NCI-H69 (cell line): Measurements from ENCODE around the gene RFX8.
"Not testable (repeated sequence)": the region's sequence is repeated elsewhere in the genome, so short reads cannot be mapped to it uniquely, and the experiment has no call there.

Source experiments
- DNase-seq: peaks from one replicate; lab custom pipeline; 2025; lab: John Stamatoyannopoulos, UW

The RFX8 gene

DNA sequence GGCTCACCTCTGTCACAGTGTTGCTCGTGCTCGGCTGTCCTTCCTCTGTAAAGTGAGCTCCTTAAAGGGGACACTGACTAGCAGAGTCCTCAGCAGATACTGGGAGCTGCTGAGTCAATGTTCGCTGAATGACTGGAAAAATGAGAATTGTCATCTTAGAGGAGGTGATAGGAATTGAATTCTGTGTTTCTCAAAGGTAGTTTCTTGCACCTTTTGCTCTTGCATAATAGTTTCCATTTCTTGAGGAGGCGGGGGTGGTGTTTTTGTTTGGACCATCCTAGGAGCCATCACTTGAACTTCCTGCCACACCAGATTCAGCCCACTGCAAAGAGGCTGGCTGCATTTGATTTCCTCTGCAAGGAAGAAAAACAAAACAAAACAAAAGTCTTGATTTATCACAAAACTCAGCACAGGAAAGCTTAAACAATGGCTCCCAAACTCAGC, 11.4 kb upstream of the RFX8 start:
- DNase-seq: no peak

DNA sequence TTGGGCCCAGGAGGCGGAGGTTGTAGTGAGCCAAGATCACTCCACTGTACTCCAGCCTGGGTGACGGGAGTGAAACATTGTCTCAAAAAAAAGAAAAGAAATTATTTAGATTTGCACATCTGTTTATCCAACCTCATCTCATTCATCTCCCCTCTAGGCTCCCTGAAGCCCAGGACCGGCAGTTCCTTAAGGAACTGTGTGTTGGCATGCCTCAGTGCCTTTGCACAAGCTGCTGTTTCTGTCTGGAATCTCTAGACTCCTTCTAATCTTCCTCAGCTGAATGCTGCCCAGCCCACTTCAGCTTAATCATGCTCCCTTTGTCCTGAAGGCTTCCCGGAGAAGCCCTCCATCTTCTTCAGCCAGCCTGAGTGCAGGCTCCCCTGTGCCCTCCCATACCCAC, 10.9 kb upstream of the RFX8 start:
- no peak for DNase-seq

DNA sequence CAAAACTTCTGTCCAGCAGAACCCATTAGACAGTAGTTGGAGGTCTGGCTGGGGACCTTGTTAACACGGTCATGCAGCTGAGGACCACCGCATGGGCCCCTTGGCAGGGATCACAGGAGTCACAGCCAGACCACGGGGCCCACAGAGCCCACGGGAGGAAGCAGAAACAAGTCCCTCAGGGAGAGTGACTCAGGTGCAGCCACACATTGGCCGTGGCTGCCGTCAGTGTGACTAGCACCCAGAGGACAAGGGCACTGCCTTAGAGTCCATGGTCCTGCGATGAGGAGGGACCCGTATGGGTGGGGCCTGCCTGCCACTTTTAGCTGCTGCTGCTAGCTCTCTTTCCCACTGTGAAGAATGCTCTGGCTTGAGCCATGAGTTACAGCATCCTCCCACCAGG, 5.9 kb upstream of the RFX8 start:
- DNase-seq: no peak

DNA sequence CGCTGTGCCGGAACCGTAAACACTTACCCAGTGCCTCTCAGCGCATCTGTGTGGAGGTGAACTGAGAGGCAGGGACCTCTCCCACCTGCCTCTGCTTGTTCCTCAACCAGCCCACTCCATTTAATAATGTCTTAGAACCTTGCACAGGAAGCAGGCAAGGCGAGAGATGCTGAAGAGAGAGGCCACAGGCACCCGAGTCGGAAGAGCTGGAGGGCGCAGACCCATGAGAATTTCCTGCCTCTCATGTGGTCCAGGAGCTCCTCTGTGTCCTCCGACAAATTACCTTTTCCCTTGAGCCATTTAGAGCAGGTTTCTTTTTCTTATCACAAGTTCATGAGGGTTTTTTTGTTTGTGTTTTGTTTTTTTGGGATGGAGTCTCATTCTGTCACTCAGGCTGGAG, 4.9 kb upstream of the RFX8 start:
- DNase-seq: no peak

DNA sequence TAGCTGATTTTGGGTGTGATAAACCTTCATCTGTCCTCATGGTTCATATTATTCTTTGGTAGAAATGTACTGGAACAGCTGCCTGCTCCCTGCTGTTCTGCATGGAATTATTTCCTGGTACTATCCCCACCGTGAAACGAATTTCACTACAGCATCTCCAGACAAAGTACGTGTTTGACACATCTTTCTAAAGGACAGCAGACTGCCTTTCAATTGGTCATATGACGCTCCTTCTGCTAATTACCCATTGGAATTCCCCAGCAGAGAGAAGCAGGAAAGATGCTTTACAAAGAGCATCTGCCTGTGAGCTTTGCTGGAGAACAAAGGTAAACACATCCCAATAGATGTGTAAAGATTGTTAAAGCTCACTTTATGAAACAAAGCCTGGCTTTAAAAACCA, 4.4 kb upstream of the RFX8 start:
- DNase-seq: peak; percentile 17

DNA sequence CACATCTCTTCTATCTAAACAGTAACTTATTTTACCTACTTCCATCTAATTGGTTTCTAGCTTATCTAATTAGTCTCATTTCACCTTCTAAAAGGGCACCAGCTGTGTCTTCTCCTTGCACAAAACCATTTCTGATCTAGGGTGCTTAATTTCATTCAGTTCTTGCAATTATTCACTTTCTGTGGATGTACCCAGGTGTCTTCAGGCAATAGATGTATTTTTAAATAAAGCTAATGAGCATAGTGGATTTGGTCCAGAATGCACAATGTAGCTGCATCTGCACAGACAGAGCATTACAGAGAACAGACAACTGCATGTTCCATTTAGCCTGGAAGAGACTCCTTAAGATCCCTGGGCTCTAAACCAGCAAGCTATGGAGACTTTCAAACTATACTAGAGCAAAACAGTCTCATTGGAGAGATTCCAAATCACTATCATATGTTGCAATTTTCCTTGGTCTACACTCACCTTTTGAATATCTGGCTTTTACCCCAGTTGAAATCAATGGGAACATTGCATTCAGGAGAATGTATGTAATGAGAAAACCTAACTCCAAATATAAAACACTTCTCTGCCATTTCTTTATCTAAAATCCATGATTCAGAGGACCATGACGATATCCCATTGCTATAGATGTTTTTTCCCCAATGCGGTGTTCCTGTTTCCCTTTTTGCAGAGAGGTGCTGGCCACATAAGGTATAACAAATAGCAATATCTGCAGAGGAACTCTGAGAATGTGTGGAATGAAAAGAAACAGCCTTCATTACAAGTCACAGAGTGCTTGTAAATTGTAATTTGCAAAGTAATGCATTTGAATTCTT, 3.5 kb upstream of the RFX8 start:
- DNase-seq: no peak

DNA sequence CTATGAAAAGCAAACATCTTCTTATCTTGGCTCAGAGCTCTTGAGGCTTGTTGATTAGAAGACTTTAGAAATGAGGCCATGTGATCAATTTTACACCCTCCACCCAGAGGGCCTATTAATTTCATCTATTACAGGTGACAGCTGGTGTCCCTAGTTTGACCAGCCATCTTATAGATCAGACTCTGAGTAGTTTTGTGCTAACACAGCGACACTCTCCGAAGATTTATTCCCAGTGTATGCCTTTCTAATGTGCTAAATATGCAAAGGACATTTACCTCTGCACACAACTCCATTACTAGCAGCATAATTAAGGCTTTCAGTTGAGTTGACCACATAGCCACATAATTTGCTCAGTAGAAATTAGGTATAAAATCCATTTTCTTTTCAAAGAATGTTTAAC, 2.6 kb upstream of the RFX8 start:
- DNase-seq: no peak

DNA sequence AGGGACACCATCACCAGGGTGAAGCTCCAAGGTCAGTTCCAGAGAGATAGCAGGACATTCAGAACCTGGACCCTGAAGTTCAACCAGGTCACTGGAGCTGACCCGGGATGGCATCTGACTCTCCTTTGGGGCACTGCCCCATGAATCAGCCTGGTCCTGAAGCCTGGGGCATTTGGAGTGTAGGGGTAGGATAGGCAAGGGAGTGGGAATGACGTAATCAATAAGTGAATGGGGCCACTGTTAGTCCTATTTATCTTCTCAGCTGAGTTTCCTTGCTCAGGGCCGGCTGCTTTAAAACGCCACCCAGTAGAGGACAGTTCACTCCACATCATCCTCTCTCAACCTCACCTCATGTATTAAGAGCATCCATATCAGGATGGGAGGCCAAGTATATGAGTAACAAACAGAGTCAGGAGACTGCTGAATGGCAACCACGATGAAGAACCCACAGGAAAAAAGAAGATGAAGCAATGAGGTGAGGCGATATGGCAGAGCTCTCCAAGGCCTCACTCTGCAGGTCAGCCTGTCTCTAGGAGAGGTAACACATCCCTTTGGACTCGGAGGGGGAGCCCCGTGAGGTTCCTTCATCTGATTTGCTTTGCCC, 1.8 kb upstream of the RFX8 start:
- DNase-seq: no peak

DNA sequence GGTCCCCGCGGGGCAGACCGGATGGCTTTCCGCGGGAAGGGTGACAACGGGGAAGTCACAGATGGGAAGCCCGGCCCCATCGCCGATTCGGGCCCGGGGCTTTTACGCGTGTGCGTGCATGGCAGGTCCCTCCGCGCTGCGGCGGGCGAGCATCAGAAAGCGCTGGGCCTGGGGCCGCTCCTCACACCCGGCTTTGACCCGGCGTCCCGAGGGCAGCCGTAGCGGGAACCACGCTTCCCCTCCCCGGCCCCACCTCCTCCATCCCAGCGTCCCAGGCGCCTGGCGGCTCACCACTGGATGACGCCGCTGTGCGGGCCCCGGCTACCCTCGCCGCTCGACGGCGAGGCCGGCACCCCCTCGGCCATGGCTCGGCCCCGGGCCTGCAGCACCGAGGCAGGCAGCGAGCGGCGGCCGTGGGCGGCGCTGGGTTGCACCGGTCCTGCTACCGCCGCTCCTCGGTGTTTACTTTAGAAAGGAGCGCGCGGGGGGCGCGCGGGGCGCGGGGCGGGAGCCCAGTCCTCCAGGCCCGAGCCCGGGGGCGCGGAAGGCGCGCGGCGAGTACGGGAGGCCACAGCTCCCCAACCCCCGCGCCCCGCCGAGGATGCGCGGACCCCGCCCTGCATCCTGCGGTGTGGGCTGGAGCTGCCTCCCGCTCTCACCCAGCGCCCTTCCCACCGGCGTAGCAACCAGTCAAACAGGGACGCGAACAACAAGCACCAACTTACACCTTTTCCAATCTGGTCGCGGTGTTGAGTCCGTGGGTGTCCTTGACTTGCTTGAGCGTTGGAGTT, 806 bp downstream of the RFX8 start:
- peak; percentile 31 for DNase-seq

DNA sequence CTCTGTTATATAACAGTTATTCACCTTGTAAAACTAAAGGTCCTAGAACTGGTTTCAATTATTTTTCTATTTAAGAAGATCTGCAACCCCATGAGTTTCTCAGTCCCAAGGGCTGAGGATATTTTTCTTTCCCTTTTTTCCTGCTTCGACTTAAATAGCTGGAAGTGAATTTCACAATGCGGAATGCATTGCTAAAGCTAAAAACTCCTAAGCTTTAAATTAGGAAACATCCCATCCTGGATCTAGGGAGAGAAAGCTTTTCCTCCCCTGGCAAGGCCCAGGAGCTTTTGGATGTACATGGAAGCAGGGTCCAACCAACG, 1.4 kb downstream of the RFX8 start:
- no peak for DNase-seq

DNA sequence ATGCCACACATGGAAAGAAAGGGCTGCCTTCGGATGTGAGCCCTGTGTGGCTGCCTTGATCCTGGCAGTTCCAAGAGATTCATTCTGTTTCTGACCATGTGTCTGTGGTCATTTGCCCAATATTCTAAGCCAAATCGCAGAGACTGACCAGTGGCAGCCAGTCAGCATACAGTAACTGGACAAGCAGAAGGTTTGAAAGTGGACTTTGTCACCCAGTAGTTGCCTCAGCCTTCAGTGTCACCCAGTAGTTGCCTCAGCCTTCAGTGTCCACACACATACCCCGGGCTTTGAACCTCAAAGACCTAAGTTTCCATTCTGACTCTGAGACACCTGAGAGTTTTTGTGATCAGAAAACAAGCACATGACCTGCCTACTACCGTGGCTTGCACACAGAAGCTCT, 5.0 kb downstream of the RFX8 start:
- DNase-seq: no peak

DNA sequence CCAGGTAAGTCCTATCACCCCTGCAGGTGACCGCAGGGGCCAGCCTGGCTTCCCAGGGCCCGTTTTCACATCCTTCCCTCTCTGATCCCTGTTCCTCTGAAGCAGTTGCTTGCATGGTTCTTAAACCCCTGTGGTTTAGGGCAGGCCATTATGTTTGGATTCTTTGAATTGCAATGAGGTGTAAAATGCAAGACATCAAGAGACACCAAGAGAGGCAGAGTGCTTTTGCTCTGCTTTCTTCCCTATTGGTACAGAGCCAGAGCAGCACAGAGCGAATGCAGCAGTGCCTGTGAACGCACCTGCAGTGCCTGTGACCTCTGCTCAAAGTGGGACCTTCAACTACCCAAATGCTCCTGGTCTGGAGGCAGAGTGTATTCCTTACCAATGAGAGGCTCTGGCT, 7.6 kb downstream of the RFX8 start:
- no peak for DNase-seq

DNA sequence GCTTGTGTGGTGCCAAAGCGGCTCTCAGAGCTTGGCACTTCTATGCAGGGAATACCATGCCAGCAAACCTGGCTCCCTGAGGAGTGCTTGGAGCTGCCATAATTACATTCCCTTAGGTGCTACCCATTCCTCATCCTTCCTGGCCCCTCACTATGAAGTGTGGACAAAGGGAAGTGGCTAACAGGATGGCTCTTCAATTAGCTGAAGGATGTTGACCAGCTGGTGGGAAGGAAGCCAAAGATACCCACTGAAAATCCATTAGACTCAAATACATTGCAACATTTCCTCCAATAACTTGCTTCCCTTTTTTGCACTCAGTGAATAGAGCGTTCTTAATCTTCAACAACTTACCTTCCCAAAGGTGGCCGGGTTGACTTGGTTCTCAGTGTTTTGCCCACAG, 8.5 kb downstream of the RFX8 start:
- no peak for DNase-seq

DNA sequence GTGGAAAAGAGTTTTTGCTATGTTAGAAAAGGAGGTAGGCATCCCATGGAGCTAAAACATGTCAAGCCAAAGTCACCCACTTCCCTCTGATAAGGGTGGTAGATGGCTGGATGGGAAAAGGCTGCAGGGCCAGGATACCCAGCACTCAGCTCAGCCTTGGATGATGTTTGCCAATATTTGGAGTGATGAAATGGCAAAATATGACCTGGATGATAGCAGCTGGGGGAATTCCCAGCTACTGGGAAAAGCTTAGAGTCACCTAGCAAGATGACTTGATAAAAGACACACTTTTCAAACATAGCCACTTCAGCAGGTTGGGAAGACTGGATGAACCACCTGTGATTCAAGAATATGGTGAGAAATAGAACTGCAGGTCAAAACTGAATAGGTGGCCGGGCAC, 10.1 kb downstream of the RFX8 start:
- DNase-seq: no peak

DNA sequence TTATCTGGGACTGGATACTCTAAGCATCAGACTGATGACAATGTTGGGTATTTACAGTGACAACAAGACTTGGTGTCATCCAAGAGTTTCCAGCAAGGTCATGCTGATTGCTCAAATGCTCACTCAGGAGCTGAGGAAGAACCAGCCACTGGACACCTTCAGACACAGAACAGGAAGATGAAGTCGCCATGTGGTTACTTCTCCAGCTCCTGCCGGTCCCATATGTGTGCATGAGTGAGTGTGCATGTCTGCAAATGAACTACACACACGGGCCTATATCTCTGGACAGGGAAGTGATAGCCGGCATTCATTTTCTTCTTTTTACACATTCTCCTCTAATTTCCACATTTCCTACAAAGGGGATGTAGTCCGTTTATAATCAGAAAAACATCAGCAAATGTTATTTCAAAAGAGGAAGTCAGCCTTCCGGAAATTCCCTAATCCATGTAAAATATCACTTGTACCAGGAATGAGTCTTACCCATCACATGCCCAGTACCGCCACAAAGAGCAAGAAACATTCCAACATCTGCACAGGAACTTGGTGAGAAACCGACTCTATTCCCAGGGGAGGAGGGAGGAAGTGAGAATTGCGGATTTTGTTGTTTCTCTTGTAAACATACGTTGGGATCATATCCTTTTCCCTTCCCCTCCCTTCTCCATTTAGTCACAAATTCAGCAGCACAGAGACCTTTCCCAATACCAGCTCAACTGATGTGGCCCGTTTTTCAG, 10.8 kb downstream of the RFX8 start:
- DNase-seq: no peak

DNA sequence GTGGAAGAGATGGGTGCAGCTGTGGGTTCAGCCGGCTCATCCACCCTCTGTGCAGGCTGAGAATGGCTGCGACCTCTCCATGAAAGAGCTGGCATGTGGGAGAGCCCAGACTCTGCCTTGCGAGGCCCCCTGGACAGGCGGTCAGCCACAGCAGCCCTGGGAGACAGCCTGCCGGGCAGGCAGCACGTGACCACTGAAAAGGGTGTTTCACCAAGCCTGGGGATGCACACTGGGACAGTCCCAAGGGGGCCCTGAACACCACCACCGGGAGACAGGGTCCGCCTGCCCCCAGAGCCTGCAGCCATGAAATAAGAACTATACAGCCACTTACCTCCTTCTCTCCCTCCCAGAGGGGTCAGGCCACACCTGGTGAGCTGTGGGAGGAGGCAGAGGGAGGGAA, 11.5 kb downstream of the RFX8 start:
- DNase-seq: no peak

DNA sequence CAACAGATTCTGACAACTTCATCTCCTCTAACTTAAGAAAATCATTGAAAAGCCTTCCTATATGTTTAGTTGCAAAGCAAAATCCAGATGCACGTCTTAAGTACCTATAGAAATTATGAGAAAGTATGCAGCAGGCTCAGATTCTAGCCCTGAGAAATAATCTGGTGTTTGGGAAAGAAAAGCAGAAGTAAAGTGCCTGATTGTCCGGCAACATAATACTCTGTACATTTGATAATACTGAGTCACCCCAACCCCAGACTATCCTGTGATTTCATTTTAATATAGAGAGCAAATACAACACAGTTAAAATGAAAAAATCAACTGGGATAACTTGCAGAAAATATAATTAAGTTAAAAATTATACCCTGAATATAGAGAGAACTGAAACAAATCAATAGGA, 13.5 kb downstream of the RFX8 start:
- no peak for DNase-seq

DNA sequence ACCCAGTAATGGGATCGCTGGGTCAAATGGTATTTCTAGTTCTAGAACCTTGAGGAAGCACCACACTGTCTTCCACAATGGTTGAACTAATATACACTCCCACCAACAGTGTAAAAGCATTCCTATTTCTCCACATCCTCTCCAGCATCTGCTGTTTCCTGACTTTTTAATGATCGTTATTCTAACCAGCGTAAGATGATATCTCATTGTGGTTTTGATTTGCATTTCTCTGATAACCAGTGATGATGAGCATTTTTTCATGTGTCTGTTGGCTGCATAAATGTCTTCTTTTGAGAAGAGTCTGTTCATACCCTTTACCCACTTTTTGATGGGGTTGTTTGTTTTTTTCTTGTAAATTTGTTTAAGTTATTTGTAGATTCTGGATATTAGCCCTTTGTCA, 20.5 kb downstream of the RFX8 start:
- not testable (repeated sequence) for DNase-seq

DNA sequence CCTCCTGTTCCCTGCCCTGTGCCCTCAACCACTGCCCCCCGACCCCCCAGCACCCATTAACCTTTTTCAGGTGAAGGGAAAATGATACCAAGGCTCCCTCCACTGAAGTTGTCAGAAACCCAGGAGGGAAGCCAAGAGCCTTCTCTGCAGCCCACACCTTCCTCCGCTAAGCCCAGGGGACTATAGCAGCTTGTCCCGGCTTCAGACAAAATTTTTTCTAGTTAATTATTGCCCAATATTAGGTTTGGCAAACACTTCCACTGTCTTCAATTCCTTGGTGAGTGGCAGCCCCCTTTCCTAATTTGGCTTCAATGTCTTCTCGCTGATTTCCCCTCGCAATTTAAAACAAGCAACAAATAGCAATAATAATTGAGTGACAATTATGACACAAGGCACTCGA, 23.9 kb downstream of the RFX8 start:
- DNase-seq: no peak

DNA sequence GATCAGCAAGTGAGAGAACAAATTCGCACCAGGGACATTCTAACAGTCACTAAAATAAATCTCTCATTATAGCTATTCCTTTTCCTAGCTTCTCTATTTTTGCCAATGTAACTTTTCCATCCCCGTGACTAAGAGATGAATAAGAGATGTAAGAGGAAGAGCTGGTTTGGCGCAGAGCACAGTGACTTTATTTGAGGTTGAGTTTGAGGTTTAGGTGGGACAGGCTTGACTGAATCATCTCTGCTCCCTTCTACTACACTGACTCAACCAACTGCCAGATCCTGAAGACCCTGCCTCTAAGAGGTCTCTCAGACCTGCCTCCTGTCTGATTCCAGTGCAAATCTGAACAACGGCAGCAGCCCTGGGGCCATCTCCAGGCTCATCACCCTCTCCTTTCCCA, 28.0 kb downstream of the RFX8 start:
- no peak for DNase-seq

DNA sequence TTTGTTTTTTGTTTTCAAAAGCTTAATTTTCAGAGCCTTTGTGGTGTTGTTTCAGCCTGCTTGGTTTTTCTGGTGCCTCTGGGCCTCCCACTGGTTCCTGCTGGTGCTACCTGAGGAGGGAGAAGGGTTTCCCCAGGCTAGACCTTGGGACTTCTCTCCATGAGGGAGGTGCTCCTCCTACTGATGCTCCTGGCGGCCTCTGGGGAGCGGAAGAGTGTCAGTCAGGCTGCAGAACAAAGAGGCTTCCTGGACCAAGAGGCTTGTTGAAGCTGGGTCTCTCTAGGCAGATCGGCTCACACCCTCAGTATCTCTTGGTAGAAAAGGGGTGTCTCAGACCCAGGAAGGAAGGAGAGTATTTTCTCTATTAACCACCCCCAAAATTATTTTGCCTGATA, 32.2 kb downstream of the RFX8 start:
- no peak for DNase-seq

DNA sequence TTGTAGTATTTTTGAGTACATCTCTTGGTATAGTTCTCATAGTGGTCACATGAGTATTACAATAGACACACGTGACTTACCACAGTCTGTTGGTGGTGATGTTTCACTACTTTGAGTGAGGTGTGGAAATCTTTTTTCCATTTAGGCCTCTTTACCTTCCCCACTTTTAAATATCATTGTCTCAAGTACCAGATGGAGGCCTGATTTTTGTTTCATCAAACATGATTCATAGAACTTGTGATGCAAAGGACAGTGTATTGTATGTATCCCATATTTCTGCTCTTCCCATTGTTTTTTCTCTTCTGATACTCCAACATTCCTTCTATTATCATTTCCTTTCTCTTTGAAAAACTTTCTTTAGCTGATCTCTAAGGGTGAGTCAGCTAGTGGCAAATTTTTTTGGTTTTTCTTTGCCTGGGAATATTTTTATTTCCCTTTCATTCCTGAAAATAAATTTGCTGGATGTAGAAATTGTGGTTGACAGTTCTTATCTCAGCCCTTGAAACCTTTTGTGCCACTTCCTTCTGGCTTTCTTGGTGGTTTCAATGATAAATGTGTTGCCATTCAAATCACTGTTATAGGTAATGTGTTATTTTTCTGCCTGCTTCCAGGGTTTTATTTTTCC, 32.8 kb downstream of the RFX8 start:
- DNase-seq: no peak
